Measurements from ENCODE around the gene GPATCH8.

DNA sequence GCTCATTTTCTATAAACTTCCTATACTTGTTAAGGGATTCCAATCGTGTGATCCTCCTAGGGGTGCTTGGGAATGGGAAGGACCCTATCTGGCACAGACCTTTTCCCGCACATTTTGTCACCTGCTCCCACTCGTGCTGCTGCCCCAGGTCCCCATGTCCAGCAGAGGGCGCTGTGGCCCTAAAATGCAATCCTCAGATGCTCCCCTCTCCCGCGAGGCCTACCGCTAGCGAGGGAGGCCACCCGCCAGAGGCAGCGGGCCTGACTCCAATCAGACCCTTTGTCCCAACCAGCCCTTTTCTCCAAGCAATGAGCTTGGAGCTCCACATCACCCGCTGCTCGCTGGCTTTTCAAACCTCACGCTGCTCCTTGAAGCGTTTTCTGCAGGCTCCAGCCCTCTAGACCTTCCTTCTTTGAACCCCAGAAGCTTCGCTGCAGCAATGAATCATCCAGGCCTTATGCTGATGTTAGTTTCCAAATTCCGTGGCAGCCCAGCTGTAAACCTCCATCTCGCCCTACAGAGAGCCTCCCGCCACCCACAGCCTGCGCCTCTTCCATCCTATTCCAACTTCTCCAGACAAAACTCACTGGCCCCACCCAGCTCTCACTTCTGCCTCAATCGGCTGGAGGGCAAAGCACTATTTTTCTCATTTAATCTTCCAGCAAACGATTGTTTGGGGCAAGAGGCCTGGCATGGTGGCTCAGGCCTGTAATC is 30.5 kb upstream of the GPATCH8 start:
- TF ChIP-seq, protein P1, sequence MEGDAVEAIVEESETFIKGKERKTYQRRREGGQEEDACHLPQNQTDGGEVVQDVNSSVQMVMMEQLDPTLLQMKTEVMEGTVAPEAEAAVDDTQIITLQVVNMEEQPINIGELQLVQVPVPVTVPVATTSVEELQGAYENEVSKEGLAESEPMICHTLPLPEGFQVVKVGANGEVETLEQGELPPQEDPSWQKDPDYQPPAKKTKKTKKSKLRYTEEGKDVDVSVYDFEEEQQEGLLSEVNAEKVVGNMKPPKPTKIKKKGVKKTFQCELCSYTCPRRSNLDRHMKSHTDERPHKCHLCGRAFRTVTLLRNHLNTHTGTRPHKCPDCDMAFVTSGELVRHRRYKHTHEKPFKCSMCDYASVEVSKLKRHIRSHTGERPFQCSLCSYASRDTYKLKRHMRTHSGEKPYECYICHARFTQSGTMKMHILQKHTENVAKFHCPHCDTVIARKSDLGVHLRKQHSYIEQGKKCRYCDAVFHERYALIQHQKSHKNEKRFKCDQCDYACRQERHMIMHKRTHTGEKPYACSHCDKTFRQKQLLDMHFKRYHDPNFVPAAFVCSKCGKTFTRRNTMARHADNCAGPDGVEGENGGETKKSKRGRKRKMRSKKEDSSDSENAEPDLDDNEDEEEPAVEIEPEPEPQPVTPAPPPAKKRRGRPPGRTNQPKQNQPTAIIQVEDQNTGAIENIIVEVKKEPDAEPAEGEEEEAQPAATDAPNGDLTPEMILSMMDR (conservative IDR thresholded peaks at IDR 0.05; ENCODE audit: low read depth, low read length), result peak; percentile 99
- TF ChIP-seq EZH2 (IDR thresholded peaks at IDR 0.05; ENCODE audit: low read length, unreplicated experiment), result no peak

Data from PC-3 (cell line).